NCI-H460 (cell line): ENCODE data around the gene HMGN3. TPM values are rescaled to one million over a fixed set of nuclear protein-coding genes. Genes with fewer than 3 reads are reported as not detected.
A peak's percentile ranks its signal among the peaks of the same experiment; 100 is the strongest.

Source experiments
- DNase-seq: peaks from one replicate; pipeline ENCODE4 v3.0.0-alpha.2; 2016; ENCODE audit warnings: low read depth; ENCODE audit errors: extremely low read depth
- total RNA-seq: library from RNA; depleted of rRNA; stranded (reverse); fragments of >200 nt; shearing (Covaris generic); gene quantifications from 2 replicates; pipeline ENCODE4 v1.2.3, GENCODE V29; 2014

The HMGN3 gene
- total RNA-seq, 1 experiment from 2014 or later: 57.3 TPM

DNA sequence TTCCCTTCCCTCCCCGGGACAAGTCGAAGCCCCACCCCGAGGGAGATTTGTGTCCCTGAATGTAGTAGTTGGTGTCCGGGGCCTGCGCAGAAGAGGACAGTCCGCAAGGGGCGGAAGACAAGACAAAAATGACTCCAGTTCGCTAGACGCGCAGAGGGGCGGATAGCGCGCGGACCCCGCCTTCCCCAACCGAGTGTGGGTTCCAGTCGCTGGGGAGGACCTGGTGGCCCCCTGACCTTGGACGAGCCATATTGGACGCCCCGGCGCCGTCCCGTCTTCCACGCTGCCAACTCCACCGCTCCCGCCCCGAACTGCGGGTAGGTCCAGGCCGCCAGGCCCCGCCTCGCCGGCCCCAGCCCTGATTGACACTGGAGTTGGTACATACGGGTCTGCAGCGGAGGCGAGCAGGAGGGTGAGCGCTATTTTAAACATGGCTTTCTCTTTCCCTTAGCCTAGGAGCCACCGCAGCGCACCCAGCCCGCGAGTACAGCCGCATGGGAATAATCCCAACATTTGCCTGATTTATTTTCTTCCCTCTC, 802 bp downstream of the HMGN3 start:
- peak; percentile 72 for DNase-seq

DNA sequence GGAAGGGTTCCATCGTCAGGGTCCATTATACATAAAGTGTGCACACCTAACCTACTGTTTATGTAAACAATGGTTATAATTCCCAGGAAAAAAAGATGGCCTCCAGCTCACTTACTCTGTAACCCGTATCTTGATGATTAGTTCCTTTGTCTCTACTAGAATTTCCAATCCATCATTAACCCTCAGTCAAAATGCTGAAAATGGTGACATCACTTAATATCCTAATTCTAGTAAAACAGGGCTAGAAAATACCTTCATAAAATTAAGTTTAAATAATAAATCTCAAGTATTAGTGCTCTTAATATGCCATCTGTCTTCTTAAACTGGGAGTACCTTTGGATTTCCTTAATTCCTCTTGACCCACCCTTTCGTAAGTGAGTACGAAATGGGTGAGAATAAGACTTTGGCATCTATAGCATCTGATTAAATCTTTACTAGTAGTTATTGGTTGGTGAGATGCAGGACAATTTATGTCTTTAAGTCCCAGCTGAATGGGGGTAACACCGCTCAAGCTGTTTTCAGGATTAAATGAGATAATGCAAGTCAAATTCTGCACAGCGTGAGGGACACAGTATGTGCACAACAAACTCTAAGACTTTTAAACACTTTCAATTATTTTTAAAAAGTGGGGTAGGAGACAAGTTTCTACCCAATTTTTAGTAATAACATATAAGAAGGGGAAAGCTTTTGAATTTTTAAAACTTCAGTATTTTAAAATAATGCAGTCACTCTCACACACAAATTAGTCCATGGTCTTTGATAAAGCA, 1.6 kb downstream of the HMGN3 start:
- no peak for DNase-seq

DNA sequence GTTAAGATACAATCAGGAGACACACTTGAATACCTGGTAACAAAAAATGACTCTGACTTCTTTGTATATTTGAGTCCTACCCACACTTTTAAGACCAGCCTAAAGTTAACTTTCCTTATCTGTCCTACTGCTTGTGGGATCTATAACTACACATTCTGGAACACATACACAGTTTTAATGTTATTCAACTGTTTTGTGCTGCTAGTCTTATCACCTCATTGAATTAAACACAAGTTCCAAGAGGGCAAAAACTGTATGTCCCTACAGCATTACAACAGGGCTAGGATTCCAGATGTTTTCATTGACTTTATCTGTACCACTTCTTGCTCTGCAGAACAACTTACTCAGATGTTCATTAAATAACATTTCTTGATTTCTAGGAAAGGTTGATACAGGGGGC, 2.8 kb downstream of the HMGN3 start:
- no peak for DNase-seq

DNA sequence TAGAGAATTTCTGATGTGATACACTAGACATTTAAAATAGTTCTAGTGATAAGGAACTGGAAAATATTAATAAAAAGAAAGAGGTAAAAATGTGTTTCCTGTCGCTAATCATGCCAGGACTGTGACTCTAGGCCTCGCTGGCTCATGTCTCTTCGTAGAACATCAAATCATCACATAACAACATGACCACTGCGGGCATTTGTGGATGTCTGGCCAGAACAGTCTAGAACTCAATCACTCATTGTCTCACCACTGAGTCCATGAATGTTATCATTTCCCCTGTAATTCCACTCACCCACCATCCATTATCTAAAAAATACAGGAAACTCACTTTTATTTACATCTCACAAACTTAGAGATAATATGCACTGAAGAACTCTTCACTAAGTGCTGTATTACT, 3.4 kb downstream of the HMGN3 start:
- DNase-seq: no peak

DNA sequence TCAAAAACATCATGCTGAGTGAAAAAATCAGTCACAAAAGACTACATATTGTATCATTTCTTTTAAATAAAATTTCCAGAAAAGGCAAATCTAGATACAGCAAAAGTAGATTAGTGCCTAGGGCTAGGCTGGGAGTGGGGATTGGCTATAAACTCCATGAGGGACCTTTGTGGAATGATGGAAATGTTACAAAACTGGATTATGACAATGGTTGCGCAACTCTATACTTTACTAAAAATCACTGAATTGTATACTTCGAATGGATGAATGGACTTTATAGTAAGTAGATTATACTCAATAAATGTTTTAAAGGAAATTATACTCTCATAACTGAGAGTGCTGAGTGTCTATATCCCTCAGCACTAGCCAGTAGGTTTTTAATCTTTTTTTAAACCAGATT, 4.3 kb downstream of the HMGN3 start:
- DNase-seq: no peak

DNA sequence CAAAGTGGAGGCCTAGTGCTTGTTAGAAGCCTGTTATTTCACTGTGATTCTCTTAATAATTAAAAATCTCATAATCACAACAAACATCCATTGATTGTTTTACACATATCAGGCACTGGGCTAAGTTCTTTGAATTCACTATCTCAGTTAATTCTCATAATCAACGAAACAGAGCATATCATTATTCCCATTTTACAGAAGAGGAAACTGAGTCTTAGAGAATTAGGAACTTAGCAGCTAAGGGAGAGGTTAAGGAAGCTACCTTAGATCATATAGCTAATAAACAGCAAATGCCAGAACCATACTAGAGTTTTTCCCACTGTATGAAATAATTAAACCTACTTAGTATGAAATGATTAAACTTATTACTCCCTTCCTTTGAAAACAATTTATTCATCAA, 7.0 kb downstream of the HMGN3 start:
- no peak for DNase-seq

DNA sequence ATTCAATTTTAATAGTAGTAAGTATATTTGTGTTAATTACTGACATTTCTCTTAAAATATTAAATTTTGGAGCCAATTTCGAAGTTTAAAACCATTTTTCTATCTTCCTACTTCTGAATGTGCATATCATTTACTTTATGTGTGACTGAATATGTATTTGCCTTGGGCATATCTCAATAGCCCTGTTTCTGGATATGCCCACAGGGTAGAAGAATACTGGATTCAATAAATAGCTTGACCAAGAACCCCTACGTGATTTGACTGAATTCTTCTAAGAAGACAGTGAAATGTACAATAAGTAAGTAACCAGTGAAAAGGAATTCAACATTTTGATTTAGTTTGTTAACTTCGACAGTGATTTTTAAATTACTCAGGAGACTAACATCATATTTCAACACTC, 7.8 kb downstream of the HMGN3 start:
- no peak for DNase-seq

DNA sequence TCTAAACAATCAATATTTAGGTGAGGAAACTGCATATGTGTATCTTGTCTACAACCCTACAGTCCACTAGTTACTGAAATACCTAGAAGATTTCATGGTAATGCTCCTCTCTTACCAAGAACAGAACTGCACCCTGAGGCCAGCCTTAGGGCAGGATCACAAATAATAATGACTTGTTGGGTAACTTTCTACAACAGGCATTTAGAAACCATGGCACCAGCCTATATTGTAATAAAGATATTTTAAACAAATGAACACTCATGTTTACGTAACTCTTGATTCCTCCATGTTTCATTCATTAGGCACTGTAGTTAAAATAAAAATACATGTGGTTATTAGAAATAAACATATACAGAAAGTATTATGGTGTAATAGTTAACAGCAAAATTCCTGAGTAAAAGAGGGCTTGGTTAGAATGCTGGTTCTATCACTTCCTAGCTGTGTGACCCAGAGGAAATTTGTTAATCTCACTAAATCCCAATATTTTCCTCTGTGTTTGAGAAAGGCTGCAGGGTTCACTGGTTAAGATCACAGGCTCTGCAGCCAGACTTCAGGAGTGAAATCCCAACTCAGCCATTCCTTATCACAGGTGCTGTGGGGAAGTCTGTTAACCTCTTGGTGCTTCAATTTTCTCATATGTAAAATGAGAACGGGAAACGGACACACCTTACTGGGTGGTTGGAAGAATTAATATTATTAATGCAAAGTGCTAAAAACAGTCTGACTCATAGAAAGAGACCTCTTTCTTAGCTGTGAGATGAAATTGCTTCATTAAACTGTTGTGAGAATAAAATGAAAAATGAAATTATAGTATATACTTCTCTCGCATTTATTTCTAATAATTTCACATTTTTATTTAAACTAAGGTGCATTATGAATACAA, 8.5 kb downstream of the HMGN3 start:
- DNase-seq: no peak

DNA sequence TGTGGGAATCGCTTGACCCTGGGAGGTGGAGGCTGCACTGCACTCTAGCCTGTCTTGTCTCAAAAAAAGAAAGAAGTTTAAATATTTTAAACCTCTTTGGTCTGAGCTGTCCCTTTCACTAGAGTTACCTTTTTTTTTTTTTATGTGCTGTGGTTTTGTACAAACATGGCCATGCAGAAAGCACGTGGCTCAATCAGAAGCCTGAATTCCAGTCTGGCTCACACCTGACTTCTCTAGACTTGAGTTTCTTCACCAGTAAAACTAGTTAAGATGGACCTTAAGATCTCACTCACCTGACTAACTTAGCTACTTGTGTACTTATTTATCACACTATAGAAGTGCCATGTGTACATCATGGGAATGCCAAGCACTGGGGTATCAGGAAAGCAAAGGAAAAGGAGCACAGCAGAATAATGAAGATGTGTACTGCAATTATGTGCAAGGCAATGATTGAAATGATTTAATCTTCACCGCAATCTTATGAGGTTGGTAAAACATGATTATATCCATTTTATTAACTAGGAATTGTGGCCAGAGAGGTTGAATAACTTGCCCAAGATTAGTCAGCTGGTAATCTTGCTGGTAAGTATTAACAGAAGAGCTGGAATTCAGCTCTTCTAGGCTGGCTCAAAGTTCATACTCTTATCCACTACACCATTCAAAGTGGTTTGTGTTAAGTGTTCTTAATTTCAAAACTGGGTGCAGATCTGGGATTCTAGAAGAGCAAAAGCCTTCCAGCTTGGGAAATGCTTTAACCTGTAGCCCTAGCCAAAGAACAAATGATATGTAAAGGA, 10.7 kb downstream of the HMGN3 start:
- DNase-seq: no peak

DNA sequence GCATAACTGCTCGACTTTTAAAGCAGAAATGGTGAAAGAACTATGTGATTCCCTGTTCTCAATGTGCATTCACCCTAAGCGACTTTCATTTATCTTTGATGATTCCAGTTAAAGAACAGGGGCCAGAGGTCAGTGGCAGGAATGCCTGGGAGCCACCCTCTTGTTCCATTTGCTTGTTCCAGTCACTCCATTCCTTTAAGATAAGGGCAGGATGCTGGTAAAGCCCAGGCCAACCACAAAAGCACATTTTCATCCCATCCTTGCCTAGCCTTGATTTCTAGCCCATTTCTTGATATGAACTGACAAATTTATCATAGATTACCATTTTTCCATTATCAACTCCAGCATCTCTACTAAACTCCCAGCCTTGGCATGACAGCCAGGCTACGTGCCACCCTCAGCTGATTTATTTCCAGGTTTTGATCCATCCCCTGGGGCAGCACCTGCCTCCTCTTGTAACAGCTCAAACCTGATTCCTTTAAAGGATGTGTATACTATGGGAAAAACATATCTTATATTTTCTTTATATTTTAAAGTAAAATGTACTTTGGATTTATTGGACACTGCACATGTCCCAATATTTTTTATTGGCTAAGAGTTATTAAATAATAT, 19.2 kb downstream of the HMGN3 start:
- no peak for DNase-seq

DNA sequence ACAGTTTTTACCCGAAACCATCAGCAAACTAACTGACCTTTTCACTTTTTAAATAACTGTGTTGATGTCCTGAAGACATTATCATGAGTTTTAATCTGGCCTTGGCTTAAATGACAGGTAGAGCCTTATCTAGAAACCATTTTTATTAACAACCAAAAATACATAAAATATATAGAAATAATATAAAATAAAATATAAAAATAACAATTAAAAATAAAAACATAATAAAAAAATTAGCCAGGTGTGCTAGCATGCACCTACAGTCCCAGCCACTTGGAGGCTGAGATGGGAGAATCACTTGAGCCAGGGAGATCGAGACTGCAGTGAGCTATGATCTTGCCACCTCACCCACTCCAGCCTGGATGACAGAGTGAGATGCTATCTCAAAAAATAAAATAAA, 21.6 kb downstream of the HMGN3 start:
- DNase-seq: no peak

DNA sequence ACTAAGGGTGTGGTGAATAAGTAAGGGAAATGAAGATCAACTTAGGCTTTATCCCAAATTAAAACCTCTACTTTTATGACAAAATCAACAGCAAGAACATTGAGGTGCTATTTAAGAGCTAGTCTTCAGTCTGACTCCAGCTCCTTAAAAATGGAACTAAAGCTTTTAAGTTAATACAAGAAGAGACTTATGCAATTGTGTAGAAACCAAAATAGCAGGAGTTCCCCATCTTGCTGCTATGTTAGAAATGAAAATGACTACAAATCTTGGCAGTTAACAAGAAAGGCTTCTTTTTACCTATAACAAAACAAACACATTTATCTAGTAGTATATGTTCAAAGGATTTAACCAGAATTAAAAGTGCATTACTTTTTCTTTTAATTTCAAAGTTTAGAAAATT, 25.7 kb downstream of the HMGN3 start:
- DNase-seq: no peak

DNA sequence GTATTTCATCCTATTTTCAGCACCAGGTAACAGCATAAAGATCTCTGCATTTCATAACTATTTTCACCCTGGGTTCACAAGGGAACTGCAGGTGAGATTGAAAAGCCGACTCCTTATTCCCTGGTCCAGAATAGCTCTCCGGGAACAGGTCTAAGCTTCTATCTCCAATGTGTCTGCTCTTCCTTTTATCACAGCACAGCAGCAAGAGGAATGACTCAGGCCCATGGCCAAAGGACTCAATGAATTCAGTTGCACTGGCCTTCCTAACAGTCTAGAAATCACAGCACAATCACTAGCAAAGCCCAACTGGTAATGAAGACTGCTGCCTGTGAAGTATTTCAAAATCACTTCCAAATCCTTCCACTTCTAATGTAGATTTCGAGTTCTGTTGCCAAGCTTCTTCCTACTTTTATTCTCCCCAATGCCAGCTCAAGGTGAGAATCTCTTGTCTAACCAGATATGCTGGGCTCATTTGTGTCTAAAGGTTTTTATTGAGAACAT, 30.7 kb downstream of the HMGN3 start:
- DNase-seq: no peak

DNA sequence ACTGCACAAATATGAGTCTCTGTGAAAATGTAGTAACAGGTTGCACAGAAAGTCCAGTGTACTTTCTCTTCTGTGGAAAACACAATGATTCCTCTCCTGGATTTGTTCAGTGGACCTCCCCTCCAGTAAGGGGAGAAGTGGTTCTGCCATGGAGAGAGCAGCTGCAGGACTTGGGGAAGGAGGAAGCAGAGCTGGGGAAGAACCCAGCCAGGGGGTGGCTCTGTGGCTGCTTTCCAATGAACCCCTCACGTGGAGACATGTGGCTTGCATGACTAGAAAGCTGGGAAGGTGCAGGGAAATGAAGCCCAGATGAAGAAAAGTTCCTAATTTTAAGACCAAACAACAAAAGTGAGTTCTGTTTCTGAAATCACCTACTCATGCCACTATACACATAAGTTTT, 31.9 kb downstream of the HMGN3 start:
- DNase-seq: no peak

DNA sequence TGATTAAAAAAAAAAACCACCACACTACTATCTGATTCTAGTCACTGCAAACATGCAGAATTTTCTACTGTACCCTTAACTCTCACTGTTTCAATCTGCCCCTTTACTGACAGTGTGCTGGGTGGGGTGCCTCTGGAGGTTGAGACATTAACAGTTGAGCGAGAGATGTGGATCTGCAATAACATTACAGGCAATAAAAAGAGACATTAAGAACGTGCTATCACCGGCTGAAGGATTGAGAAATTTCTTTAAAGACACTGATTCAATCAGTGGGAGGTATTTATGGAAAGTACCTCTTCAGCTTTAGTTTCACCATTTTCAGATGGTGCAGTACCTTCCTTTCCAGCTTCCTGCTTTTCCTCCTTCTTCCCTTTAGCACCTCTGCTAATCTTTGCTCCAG, 32.5 kb downstream of the HMGN3 start:
- no peak for DNase-seq

DNA sequence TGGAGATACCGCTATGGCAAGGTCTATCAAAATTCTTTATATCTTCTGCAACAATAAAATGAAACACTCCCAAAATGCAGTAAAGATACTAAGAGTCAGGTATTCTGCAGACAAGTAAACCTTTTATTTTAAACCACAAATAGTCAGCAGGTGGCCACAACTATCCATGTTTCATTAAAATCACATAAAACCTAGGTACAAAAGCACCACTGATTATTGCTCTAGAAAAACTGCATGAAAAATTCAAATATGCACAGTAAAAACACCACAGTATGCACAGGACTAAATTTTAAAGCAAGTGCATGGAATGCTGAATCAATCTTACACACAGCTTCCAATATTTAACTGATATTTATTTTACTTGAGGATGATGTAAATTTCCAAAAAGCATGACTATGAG, 33.3 kb downstream of the HMGN3 start:
- DNase-seq: no peak

DNA sequence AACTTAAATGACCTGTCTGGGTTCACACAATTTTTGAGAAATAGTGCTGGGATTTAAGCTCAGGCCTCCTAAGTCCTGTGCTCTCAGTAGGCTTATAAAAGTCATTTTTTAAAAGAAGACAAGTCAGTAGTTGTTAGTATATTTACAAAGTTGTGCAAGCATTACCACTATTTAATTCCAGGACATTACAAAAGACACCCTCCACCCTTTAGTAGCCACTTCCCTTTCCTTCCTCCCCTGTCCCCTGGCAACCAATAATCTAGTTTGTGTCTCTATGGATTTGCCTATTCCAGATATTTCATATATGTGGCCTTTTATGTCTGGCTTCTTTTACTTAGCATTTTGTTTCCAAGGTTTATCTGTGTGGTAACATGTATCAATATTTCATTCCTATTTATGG, 37.6 kb downstream of the HMGN3 start:
- no peak for DNase-seq

DNA sequence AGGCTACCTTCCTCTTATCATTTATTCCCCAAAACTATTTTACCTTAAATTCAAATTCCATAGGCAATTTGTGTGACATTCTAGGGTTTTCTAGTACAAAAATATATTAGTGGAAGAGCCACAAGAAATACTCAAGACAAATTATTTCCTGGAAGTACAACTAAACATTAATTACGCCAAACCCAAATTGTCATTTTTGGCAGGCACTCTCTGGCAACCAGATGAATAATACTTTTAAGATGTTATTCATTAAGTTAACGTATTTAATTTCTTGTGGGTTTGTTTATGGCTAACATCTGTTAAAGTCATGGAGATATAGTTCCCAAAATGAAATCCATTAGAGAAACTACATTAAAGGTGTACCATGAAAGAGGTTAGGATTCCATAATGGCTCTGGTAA, 40.5 kb downstream of the HMGN3 start:
- DNase-seq: no peak

DNA sequence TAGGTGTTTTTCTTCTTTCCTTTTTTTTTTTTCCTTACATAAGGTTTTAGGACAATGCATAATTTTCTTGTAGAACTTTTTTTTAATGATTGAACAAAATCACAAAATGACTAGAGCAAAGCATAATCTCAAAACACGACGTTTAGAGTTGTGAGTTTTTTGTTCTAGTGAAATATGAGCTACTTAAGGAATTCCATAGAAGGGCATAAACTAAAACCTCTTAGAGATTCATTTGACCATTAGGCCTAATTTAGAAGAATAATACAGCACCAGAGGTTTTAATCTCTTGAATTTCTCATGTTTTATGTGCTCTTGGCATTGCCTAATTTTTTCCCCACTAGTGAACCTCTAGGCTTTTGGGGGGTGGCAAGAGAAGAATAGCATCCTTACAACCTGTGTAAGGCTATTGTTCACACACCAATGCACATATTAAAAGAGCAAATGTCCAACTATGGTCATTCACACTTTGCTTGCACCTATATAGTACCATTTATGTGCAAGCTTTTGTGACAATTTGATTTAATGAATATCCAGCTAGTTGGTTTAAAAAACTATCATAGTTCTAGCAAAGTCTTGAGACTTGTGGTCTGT, 44.6 kb downstream of the HMGN3 start:
- no peak for DNase-seq

DNA sequence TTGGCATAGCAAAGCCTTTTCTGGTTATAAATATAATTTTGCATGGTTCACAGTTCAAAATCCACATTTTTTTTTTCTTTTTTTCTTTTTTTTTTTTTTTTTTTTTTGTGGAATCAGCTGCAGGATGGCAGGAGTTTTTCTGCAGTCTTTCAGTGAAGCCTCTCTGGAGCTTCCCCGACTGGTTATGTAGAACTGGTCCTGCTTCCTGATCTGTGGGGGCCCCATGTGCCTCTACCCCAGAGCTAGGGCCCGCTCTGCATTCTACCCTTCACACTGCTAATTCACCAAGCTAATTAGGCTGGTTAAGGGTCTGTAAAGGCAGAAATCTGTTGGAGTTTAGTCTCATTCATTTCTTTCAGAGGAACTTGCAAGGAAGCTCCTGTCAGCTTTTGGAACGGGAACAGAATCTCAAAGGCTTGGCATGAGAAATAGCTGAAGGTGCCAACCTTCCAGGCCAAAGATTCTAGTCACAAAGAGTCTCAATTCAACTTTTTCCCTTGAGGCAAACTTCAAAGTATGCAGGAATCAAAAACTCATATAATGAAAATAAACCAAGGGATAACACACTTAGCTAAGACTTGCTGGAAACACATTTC, 45.5 kb downstream of the HMGN3 start:
- DNase-seq: no peak
